ENCODE data around the gene SRD5A1. TPM values are rescaled to one million over a fixed set of nuclear protein-coding genes. Genes with fewer than 3 reads are reported as not detected.

The SRD5A1 gene
- total and polyA plus RNA-seq, 8 donors, result 3.0 to 8.2 (median 6.5) TPM

GRCh38 chr5:6636293-6636692 lies 3.1 kb downstream of the SRD5A1 start:
- H3K27ac ChIP-seq, result no peak overlapping the region
- WGBS, 2 donors, result 44 to 78% methylated on average over 5 of the region's 5 CpGs
- no peaks in the 10 kb centered on the region for H3K36me3 ChIP-seq
- no peaks in the 10 kb centered on the region for H3K27me3 ChIP-seq
- H3K4me3 ChIP-seq, result no peak overlapping the region
- ATAC-seq (no peak), FAIRE-seq (no peak), DNase-seq (peak in 1 of 6 donors; percentile 37)
- no peak for TF ChIP-seq CTCF (IDR thresholded peaks at IDR 0.05)
- intact Hi-C loops (cut with DNase I), result loop anchor here in 2 of 3 donors (5.0 to 10.0 kb wide), 4 partner anchors 49 to 1106 kb away; partner anchors contain the start of gene TENT4A (in 1 of the 2)
- H3K9me3 ChIP-seq, result no peaks in the 10 kb centered on the region
- peaks cover 0 to 8% (median 0%) of the 10 kb centered on the region in 3 donors for H3K4me1 ChIP-seq

- intact Hi-C loops (cut with DNase I), result loop anchor here in 2 of 3 donors (5.0 to 10.0 kb wide), 4 partner anchors 48 to 1105 kb away; partner anchors contain the start of gene TENT4A (in 1 of the 2)
- H3K4me3 ChIP-seq, result no peak overlapping the region
- H3K36me3 ChIP-seq, result no peaks in the 10 kb centered on the region
- no peaks in the 10 kb centered on the region for H3K27me3 ChIP-seq
- no peak for ATAC-seq
- no peak for DNase-seq
- WGBS, 2 donors, result 89 to 95% methylated on average over 8 to 10 of the region's 10 CpGs
- no peak for TF ChIP-seq CTCF (IDR thresholded peaks at IDR 0.05)
- H3K4me1 ChIP-seq, result peaks cover 0 to under 1% (median 0%) of the 10 kb centered on the region in 3 donors
- no peak for FAIRE-seq
- H3K9me3 ChIP-seq, result no peaks in the 10 kb centered on the region
- H3K27ac ChIP-seq, result no peak overlapping the region
Measured at GRCh38 chr5:6637022-6637421, 3.8 kb downstream of the SRD5A1 start.

DNA sequence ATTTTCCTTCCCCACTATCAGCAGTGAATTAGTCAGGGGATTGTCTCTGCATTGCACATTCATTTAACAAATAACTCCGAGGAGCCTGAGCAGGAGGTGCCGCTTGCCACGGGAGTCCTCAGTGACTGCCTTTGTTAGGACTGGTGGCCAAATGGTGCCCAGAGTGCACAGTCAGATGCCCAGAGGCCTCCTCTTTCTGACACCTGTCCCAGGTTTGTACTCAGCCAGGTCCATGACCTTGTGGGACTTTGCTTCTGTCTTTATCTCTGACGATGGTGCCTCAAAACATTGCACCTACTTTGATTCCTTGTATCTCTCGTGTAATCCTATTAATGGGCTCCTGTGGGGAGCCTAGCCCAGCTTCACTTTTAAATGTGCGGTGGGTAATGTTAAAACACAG lies 4.3 kb downstream of the SRD5A1 start:
- intact Hi-C loops (cut with DNase I), result loop anchor here in 2 of 3 donors (5.0 to 10.0 kb wide), 4 partner anchors 47 to 1105 kb away; partner anchors contain the start of gene TENT4A (in 1 of the 2)
- no peak overlapping the region for H3K4me3 ChIP-seq
- no peak overlapping the region for H3K27ac ChIP-seq
- no peaks in the 10 kb centered on the region for H3K36me3 ChIP-seq
- no peak for DNase-seq
- no peak for FAIRE-seq
- H3K4me1 ChIP-seq, result no peaks in the 10 kb centered on the region
- no peaks in the 10 kb centered on the region for H3K27me3 ChIP-seq
- no peak for TF ChIP-seq CTCF (IDR thresholded peaks at IDR 0.05)
- WGBS, 2 donors, result 69% methylated on average over 6 of the region's 6 CpGs
- H3K9me3 ChIP-seq, result no peaks in the 10 kb centered on the region
- ATAC-seq, result no peak

GRCh38 chr5:6638236-6638635 lies 5.0 kb downstream of the SRD5A1 start:
- no peak for ATAC-seq
- no peak overlapping the region for H3K4me3 ChIP-seq
- H3K36me3 ChIP-seq, result no peaks in the 10 kb centered on the region
- WGBS, 2 donors, result 61 to 80% methylated on average over 4 of the region's 4 CpGs
- H3K4me1 ChIP-seq, result no peaks in the 10 kb centered on the region
- no peak for FAIRE-seq
- TF ChIP-seq CTCF (IDR thresholded peaks at IDR 0.05), result no peak
- no peak for DNase-seq
- H3K9me3 ChIP-seq, result no peaks in the 10 kb centered on the region
- H3K27ac ChIP-seq, result no peak overlapping the region
- intact Hi-C loops (cut with DNase I), result loop anchor here in 2 of 3 donors (5.0 to 10.0 kb wide), 4 partner anchors 47 to 1104 kb away; partner anchors contain the start of gene TENT4A (in 1 of the 2)
- no peaks in the 10 kb centered on the region for H3K27me3 ChIP-seq

DNA sequence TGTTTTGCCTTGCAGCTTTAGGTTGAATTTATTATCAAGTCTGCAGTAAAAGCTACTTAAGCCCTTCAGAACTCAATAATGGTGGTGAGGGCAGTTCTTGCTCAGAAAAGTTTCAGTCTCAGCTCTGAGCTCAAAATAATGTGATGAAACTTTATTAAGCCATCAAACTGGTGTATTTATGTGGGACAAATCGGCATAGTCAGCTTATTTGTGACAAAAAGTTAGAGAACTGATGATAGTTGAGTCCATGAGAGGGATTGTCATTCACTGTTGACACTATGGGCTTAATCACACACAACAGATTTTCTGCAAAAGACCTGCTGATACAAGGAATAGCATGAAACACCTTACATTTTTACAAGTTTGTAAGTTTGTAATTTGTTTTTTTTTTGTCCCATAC lies 9.4 kb downstream of the SRD5A1 start:
- no peak overlapping the region for H3K4me3 ChIP-seq
- DNase-seq, result no peak
- intact Hi-C loops (cut with DNase I), result no loop called here
- 50 to 73% methylated on average over 1 of the region's 1 CpG for WGBS, 2 donors
- no peak for ATAC-seq
- H3K9me3 ChIP-seq, result no peaks in the 10 kb centered on the region
- H3K4me1 ChIP-seq, result no peaks in the 10 kb centered on the region
- no peak for FAIRE-seq
- H3K27ac ChIP-seq, result no peak overlapping the region
- no peaks in the 10 kb centered on the region for H3K27me3 ChIP-seq
- TF ChIP-seq CTCF (IDR thresholded peaks at IDR 0.05), result no peak
- no peaks in the 10 kb centered on the region for H3K36me3 ChIP-seq

Data from pancreas (tissue), 10 donors.